CD4-positive, alpha-beta T cell treated with Interleukin-4 for 1 hour (primary cell): ENCODE results near the gene DTYMK.
"Not testable (repeated sequence)": the region's sequence is repeated elsewhere in the genome, so short reads cannot be mapped to it uniquely, and the experiment has no call there.

Experiments
- DNase-seq, 2 donors: peaks; one replicate each; pipeline ENCODE4 v3.0.0-alpha.2; 2020 to 2022

Gene DTYMK

DNA sequence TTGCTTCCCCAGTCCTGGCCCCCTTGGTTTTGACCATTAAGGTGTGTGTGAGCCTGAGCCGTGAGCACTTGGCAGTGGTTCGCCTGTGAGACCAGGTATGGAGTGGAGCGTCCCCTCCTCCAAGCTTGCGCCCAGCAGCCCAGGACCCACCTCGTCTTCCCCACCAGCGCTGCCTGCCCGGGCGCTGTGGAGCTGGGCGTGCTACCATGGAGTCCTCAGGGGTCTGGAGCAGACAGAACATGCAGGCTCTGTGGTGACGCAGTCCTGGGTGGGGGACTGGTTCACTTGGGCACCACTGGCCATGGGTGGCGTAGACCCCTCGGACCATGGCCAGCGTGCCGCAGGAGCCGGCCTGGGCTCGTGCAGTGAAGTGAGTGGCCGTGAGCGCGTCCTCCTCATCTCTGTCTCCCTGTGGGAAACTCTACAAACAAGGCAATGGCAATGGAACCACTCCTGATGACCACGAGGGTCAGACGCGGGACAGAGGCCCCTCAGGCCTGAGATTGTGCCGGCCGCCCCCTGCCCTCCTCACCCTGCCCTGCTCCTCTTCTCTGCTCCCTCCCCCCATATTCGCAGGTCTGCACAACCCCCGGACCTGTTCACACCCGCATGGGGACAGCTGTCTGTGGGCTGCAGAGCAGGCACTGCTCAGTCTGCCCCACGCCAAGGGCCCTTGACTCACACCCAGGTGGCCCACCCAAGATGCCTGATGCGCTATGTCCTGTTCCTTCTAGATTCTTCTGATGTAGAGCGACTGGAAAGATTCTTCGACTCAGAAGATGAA, 15.0 kb downstream of the DTYMK start:
- DNase-seq = no peak

DNA sequence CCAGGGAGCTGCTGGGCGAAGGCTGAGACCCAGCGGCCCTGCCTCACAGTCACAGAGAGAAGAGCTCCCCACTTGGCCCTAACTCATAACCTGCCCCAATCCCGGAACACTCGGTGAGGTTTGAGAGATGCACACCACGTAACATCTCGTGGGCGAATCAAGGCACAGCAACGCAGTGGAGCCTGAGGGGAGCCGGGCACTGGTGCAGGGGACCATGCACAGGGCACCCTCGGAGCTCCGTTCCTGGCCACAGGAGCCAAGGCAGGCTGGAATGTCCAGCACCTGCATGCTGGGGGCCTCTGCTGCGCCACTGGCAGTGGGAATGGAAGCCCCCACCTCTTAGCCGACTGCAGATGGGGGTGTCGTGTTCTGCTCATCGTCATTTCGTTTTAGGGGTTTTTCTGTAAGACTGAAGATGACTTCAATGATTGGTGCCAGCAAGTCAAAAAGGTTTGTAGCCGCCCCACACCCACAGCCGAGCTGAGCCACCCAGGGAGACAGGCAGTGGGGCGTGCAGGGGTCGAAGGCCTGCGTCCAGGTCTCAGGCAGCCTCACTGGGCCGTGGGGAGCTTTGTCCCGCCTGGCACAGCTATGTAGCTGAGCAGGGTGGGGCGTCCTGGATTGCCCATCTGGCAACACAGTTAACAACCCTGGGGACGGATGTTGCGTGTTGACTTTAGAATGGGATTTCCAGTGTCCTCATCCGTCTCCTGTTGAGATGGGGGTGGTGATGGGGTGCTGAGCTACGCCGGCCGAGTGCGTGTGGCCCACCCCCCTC, 16.1 kb downstream of the DTYMK start:
- DNase-seq = no peak

DNA sequence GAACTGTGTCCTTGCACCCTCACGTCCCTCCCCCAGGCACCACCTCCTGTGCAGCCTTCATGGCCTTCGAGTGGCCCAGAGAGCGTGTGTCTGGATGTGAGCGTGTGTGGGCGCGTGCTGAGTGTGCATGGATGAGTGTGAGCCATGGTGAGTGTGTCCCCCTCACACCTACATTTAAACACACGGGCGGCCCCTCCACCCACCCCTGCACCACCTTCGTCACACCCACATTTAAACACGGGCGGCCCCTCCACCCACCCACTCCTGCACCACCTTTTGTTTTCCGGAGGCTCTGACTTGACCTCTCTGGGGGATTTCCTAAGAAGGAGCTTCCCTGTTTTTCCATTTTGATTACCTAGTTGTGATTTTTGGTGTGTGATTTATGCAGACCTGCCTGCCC, 17.8 kb downstream of the DTYMK start:
- no peak for DNase-seq

DNA sequence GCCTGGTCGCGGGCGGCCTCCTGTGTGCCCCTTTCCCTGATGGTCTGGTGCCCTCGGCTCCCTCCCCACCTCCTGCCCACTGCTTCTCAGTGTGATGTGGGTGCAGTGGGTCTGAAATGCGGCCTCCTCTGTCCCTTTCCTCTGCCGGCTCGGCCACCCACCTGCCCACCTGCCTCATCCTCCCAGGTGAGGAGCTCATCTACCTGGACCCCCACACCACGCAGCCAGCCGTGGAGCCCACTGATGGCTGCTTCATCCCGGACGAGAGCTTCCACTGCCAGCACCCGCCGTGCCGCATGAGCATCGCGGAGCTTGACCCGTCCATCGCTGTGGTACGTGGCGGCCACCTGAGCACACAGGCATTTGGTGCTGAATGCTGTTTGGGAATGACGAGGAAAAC, 18.3 kb downstream of the DTYMK start:
- DNase-seq = no peak

DNA sequence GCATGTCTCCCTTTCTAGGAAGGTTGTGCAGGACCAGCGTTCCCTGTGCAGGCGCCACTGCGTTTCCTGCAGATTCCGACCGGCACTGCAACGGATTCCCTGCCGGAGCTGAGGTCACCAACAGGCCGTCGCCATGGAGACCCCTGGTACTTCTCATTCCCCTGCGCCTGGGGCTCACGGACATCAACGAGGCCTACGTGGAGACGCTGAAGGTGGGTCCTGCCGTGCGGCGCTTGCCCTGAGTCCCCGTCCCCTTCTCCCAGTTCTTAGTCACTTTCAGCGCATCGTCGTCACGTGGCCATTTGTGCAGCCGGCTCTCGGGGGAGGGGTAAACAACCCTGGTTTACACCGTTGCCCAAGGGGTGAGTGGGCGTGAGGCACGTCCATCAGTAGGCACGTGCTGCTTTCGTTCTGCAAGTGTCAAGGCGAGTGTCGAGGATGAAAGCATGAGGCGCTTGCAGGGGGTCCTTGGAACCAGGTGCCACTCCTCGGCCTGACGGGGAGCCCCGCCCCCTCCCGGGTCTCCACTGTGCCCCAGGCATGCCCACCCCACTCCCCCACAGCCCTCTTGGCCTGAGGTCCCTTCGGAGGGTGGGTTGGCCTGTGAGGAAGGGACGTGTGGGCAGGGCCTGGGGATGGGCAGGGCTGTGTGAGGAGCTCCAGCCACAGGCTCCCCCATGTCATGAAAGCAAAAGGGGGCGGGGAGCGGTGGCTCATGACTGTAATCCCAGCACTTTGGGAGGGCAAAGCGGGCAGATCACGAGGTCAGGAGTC, 19.8 kb downstream of the DTYMK start:
- no peak for DNase-seq

DNA sequence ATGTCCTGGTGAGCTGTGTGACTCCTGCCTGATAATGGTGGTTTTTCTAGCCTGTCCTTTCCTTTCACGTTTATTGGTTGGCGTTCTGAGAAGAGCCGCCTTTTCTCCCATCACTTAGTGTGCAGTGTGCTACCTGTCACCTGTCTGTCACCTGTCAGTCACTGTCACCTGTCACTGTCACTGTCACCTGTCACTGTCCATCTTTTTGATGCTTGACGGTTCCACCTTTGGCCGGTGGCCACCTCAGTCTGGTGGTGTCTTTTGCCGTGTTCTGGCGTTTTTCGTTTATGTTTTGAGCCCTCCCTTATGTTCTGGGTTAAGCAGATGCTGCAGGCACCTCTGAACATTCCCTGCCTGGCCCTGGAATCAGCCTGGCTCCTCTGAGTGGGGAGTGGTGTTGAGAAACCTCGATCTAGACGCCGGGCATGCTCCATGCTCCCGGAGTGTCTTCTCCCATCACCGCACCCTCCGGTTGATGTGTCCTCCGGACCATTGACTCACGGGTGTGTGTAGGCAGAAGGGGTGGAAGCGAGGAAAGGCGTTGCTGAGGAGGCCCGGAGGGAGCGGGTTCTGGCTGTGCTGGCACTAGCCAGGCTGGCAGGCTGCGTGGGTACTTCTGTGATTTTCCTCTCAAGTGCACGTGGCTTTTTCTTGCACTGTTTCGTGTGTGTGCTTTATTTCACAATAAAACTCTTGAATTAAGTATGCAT, 20.7 kb downstream of the DTYMK start:
- no peak for DNase-seq

DNA sequence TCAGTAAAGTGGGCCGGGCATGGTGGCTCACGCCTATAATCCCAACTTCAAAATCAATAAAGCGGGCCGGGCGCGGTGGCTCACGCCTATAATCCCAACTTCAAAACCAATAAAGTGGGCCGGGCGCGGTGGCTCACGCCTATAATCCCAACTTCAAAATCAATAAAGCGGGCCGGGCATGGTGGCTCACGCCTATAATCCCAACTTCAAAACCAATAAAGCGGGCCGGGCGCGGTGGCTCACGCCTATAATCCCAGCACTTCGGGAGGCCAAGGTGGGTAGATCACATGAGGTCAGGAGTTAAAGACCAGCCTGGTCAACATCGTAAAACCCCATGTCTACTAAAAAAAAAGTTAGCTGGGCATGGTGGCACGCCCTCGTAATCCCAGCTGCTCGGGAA, 23.9 kb downstream of the DTYMK start:
- DNase-seq = not testable (repeated sequence)

DNA sequence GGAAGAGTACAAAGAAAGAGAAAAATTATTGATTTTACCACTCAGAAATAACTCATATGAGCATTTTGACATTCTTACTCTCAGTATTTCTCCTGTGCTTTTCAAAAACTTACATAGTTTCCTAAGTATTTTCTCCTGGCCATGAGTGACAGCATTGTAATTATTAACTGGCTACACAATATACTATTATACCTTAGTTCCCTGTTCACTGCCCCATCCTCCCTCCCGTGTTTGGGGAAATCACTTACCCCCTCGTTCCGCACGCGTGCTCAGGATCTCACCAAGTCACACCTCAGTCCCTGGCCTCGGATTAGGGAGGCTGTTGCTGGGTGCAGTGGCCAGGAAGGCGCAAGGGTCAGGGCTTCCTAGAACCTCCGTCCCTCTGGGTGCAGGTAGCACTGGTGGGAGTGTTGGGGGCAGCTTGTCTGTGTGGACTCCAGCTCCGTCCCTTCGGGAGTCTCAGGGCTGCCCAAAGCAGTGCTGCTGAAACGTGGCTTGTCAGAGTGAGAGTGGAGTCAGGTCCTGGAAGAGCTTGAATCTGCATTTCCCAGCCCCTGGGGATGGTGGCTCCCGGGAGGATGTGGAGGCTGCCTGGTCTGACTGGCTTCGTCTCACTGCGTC, 25.9 kb downstream of the DTYMK start:
- DNase-seq = no peak

DNA sequence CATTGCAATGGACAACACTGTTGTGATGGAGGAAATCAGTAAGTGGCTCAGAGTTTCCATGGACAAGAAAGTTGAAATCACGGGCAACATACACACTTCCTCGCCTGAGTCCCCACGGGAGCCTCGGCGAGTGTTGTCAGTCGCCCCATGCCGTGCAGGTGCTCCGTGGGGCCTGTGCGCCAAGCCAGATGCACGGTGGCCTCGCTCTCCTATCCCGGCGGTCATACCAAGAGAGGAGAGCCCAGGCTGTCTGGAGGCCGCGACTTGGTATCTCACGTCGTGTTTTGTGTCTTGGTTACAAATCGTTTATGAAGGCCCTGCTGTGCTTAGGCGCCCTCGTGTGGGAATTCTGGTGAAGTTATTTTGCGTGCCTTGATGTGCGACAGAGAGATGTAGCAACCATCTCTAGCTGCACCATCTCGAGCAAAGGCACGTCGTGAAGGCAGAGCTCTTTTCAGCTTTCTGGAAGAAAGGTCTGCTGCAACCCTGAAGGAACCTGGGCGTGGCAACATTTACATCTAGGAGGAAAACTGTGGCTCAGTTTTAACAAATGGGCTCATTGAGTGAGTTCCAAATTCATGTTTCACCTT, 27.4 kb downstream of the DTYMK start:
- DNase-seq = peak; percentile 32 to 36

DNA sequence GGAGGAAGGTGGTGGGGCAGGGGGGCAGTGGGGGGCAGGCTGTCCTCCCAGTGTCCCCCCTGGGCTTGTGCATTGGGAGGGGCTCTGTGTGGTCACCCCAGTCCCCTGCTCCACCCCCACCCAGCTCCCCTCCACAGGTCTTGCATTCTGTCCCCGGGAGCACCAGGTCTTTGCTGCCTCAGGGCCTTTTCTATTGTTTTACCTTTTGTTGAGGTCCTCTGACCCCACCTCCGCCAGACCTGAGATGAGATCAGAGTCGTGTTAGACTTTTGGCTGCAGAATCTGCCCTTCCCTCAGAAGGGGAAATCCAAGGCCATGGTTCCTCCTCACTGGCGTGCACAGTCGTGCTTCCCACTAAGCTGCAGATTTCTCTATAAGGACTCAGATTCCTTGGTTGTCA, 28.3 kb downstream of the DTYMK start:
- no peak for DNase-seq

DNA sequence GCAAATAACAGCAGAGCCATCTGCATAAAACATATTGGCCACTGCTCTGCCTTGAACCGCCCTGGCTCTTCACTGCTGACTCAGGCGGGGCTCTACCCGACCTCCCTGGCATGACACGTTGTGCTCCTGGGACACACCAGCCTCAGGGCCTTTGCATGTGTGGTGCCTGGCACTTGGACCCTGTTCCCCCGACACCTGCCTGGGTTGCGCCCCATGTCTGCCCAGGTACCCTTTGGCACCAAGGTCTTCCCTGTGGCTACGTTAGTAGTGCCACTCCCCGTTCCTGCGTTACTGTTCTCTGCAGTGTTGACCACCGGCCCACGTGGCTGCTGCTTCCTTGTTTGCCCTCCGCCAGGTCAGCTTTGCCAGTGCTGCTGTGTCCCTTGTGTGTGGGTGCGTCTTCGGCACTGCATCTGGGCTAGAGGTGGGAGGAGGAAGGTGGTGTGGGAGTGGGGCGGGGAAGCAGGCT, 28.8 kb downstream of the DTYMK start:
- DNase-seq = no peak

DNA sequence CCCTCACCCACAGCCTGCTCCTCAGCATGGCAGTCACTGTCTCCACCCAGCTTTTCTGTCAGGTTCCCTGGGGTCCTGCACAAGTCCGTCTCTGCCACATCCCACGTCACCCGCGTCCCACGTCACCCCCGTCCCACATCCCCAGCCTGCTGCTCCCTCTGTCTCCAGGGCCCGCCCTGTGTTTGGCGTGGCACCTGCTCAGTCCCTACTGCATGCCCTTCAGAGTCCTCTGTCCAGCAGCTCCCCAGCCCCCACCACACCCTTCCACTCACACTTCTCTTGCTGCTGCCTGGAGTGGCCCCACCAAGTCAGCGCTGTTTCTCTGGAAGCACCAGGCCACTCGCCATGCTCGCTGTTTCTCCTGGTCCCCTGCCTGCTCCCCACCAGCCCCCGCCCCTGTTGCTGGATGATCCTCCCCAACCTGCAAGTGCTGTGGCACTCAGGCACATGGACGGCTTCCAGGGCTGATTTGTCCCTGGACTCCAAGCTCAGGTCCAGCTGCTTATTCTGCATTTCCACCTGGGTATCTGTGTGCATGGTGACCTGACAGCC, 30.3 kb downstream of the DTYMK start:
- DNase-seq = no peak

DNA sequence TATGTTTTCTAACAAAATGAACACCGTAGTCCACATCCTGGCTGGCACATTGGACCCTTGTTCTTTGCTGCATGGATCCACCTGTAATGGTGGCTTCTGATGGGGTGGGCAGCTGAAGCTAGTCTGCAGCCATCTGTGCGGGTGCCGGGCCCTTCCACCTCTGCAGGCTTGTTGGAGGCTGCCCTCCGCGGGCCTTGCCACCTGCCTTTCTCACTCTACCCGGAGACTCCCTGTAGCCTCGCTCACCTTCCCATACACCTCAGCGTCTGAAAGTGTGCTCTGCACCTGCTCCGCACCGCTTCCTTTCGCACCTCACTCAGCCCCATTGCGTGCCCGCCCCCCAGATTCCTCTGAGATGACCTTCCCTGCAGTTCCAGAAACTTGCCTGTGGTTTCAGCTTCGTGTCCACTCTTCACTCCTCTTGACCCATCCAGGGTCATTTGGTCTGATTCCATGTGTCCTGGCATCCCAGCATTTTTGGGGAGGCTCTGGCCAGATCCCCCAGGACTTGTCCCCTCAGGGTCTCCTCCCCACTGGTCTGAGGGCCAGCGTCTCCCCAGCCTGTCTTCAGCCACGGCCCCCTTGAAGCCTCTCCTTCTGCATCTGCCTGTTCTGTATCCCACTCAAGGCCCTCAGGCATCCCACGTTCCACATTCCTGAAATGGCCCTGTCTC, 31.0 kb downstream of the DTYMK start:
- DNase-seq = no peak

DNA sequence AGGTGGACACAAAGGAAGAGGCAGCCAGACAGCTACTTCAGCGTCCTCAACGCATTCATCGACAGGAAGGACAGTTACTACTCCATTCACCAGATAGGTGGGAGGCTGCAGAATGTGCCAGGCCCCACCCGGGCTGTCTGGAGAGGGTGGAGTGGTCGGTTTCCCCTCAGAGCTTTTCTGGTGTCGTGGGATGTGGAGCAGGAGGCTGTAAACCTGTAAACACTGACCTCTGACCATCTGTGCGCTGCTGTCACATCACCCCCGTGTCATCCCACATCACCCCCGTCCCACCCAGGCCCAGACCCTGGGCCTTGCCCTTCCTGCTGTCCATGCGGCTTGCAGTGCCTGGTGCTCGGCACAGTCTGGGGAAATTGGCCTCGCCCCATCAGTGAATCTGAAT, 32.1 kb downstream of the DTYMK start:
- no peak for DNase-seq

DNA sequence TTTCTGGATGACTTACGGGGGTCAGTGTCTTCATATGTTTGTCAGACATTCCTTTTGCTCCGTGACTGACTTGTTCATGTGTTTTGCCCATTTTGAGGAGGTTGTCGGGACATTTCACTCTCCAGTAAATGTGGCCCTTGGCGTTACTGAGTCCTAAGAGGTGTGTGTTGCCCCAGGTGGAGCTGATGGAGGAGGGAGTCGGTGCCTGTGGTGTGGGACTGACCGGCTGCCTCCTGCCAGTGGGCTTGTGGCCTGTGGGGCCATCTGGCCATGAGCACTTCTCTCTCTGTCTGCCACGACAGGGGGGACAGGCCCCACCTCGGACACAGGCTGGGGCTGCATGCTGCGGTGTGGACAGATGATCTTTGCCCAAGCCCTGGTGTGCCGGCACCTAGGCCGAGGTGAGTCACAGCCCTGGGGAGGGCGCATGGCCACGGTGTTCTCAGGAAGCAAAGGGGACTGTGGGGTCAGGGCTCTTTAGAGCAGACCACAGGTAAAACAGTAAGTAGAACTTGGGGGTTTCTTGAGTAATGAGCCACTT, 33.3 kb downstream of the DTYMK start:
- no peak for DNase-seq

DNA sequence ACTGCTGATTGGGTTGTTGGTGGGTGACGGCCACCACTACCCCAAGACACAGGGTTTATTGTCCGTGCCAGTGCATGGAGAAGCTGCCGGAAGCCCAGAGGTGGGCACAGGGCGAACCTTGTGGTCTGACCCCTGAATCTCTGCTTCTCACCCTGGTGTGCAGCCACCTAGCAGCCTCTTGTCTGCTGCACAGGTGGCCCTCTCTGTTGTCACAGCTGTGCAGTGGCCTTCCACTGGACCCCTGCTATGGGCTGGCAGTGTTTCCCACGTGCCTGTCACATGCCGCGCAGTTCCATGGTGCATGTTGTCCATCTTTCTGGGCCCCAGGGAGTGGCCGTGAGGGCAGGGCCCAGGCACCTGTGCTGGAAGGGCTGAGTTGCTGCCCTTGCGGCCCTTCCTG, 33.9 kb downstream of the DTYMK start:
- no peak for DNase-seq

DNA sequence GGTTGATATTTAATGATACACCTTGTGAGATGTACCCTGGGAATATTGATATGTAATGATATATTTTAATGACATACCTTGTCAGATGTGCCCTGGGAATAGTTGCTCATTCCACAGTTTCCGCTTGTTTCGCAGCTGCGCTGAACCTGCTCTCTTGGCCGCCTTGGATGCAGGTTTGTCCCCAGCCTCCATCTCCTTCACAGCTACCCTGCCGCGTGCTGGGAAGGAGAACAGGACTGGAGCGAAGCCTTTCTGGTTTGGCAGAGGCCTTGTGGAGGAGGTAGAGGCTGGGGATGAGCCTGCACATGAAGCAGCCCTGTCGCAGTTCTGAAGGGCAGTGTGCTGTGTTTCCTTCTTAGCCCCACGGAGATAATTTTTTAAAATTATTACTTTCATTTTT, 34.5 kb downstream of the DTYMK start:
- no peak for DNase-seq

DNA sequence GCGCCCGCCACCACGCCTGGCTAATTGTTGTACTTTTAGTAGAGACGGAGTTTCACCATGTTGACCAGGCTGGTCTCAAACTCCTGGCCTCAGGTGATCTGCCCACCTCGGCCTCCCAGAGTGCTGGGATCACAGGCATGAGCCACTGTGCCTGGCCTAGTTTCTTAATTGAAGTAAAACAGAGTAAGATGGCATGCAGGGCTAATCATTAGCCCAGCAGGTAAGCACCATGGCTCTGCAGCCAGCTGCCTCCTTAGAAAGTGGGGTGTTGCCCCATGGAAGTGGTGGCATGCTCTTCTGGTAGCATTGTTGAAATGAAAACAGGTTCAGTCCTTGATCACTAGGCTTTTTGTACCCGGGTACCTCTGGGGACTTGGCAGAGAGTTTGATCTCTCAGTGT, 36.7 kb downstream of the DTYMK start:
- no peak for DNase-seq

DNA sequence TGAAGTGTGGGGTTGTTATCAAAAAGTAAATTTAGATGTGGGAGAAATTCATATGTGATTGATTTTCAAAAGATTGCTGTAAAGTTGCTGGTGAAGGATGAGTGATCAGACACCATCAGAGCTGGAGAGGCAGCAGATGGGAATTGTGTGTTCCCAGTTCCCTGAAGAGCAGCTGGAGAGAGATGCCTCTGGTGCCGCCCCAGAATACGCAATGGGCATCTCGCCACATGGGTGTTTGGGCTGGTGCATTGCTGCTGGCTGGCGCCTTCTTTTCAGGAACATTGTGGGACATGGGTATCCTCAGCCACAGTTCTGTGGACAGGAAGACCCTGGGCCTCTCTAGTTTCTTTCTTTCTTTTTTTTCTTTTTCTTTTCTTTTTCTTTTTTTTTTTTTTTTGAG, 37.2 kb downstream of the DTYMK start:
- DNase-seq = no peak

DNA sequence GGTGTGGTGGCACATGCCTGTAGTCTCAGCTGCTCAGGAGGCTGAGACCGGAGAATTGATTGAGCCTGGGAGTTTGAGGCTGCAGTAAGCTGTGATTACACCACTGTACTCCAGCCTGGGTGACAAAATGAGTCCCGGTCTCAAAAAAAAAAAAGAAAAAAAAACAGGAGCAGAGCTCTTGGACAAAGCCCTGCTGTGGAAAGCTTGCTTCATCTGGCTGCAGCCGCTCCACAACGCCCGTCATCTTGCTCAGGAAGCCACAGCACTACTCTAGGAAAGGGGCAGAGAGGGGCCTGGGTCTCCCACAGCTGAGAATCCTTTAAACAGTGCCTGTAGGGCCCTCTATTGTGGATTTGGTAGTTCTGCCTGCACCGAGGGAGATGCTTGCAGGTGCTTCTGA, 38.2 kb downstream of the DTYMK start:
- no peak for DNase-seq
